IPS DF 4.7 (cell line): Measurements from ENCODE around the gene CRNKL1.
"Not testable (repeated sequence)": the region's sequence is repeated elsewhere in the genome, so short reads cannot be mapped to it uniquely, and the experiment has no call there.

Experiments used
- DNase-seq: peaks from one replicate; pipeline ENCODE4 v3.0.0-alpha.2; 2013; ENCODE audit warnings: low spot score; ENCODE audit errors: extremely low read depth

The CRNKL1 gene

GRCh38 chr20:20010639-20011500, 41.4 kb downstream of the CRNKL1 start:
- DNase-seq, result no peak

- DNase-seq, result no peak
Observed at GRCh38 chr20:20009784-20010253, 42.4 kb downstream of the CRNKL1 start.

- DNase-seq, result no peak
Observed at GRCh38 chr20:20005342-20005741, 46.9 kb downstream of the CRNKL1 start.

- DNase-seq, result not testable (repeated sequence)
Observed at GRCh38 chr20:20003955-20004322, 48.3 kb downstream of the CRNKL1 start.

GRCh38 chr20:20003031-20003954, 49.0 kb downstream of the CRNKL1 start:
- DNase-seq, result no peak

GRCh38 chr20:20002101-20002998, 49.9 kb downstream of the CRNKL1 start:
- DNase-seq, result no peak

GRCh38 chr20:20000211-20000968, 51.9 kb downstream of the CRNKL1 start:
- DNase-seq, result no peak

GRCh38 chr20:19998990-19999705, 53.1 kb downstream of the CRNKL1 start:
- no peak for DNase-seq

- no peak for DNase-seq
Observed at GRCh38 chr20:19996917-19997316, 55.3 kb downstream of the CRNKL1 start.

GRCh38 chr20:19996222-19996621, 56.0 kb downstream of the CRNKL1 start:
- no peak for DNase-seq

- DNase-seq, result no peak
Observed at GRCh38 chr20:19995220-19995863, 56.9 kb downstream of the CRNKL1 start.

GRCh38 chr20:19993958-19994669, 58.2 kb downstream of the CRNKL1 start:
- no peak for DNase-seq

GRCh38 chr20:19992996-19993908, 59.0 kb downstream of the CRNKL1 start:
- no peak for DNase-seq

GRCh38 chr20:19991854-19992253, 60.4 kb downstream of the CRNKL1 start:
- DNase-seq, result no peak

- no peak for DNase-seq
Observed at GRCh38 chr20:19991308-19991707, 61.0 kb downstream of the CRNKL1 start.

GRCh38 chr20:19990850-19991249, 61.4 kb downstream of the CRNKL1 start:
- no peak for DNase-seq

- DNase-seq, result no peak
Observed at GRCh38 chr20:19987046-19987445, 65.2 kb downstream of the CRNKL1 start.

GRCh38 chr20:19986419-19986818, 65.8 kb downstream of the CRNKL1 start:
- DNase-seq, result no peak
